ENCODE measurements around the gene PRR30.

The PRR30 gene

DNA sequence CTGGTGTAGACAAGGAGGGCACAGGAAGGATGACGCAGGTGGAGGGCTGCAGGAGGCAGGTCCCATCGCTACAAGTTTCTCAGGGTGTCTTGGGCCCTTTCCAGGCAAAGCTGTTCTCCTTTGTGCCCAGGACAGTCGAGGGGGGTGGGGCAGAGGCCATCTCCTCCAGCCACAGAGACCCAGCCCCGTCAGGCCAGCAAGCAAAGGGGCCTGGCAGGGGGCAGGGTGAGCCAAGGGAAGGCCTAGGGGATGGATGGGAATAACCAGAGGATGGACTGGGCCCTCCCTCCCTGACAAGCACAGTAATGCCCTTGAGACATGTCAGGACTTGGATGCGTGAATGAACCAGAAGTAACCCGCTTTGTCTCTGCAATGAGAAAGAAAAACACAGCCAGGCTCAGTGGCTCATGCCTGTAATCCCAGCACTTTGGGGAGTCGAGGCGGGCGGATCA lies 15.9 kb upstream of the PRR30 start:
- H3K4me3 ChIP-seq (ENCODE audit: low read depth, low read length), result no peak overlapping the region

DNA sequence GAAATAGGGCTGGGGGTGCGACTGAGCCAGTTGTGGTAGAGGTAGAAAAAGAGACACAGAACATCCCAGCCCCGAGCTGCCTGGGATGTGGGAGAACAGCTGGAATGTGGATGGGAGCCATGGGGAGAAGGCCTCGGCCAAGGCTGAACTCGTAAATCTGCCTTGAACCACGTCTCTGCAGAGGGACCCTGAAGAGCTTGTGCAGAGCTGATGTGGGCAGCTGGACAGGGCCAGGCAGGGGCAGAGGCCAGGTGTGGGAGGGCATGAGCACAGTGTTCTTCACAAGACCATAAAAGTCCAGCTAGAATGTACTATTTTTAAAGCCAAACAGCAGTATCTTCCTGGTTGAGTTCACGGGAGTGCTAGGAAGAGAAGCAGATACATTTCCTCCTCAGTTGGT lies 15.3 kb upstream of the PRR30 start:
- H3K4me3 ChIP-seq (ENCODE audit: low read depth, low read length), result no peak overlapping the region

DNA sequence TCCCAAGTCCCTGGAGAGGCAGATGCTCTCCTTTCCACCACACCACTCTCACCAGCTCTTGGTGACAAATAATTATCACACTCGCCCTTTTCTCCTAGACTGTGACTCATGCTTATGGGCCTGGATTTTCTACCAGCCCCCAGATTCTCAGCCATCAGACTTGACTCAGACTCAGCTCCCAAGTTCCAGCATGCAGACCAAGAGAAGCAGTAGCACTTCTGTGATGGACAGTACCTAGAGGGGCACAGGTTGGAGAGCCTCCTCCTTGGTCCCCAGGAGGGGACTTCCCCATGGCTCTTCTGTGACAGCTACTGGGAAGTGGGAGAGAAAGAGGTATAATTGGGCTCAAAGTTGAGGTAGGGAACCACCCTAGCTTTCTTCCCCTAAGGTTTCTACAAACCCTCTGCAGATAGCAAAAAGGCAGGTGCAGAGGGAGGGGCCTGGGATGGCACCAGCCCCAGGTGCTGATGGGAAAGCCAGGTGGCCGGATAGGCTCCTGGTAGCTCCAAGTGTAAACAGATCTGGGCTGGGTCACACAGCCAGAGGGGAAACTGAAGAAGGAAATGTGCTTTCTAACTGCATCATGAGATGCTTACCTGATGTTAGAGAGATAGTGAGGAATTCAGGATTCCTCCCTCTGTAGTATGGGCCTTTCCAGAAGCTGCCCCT lies 13.7 kb upstream of the PRR30 start:
- no peak overlapping the region for H3K4me3 ChIP-seq (ENCODE audit: low read depth, low read length)

DNA sequence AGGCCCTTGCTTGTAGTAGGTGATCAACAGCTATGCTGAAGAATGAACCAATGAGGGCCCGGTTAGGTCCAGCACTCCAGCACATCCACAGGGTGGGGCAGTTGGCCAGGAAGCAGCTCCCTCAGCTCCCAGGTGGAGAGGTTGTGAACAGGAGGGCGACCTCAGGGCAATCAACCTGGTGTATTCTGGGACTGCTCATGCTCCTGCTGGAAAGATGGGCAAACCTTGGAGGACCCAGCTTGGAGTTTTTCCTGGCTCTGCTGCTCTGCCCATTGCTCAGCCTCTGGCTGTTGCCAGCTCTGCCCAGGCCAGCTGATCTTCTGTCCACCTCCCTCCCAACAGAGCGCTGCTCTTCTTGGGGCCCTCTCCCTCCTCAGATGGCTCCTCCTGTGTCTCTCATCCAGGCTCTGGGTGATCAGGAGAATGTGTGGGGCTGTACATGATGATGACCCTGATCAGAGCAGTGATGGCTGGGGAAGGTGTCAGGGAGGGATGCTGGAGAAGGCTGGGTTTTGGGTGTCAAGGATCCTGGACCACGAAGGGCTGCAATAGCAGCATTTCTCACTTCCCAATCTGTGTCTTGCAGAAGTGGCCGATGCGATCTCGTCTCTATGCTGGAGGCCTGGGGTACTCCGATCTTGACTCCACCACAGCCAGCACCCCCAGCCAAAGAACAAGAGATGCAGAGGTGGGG lies 13.0 kb upstream of the PRR30 start:
- H3K4me3 ChIP-seq (ENCODE audit: low read depth, low read length), result no peak overlapping the region

DNA sequence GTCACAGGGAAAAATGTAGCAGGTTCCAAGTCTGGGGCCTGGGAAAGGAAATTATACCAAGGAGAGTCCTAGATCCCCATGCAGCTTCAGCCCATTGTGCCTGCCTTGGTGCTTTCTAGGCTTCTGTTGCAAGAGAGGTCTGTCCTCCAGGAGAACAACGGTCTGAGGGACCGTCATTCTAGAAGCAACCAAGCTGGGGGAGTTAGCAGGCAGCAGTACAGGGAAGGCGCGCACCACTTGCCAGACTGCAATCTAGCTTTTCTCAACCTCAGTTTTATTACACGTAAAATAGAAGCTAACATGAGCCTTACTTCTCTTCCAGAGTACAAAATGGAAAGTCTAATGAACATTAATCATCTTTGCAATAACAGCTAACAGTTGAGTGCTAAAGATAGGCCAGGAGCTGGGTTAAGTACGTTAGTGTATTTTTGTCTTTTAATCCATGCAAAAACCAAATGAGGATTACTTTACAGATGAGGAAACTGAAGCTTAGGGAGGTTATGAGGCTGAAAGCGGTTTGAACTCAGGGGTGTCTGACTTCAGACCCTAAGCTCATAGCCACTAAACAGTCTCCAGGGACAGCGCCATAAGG lies 11.5 kb upstream of the PRR30 start:
- H3K4me3 ChIP-seq (ENCODE audit: low read depth, low read length), result no peak overlapping the region

DNA sequence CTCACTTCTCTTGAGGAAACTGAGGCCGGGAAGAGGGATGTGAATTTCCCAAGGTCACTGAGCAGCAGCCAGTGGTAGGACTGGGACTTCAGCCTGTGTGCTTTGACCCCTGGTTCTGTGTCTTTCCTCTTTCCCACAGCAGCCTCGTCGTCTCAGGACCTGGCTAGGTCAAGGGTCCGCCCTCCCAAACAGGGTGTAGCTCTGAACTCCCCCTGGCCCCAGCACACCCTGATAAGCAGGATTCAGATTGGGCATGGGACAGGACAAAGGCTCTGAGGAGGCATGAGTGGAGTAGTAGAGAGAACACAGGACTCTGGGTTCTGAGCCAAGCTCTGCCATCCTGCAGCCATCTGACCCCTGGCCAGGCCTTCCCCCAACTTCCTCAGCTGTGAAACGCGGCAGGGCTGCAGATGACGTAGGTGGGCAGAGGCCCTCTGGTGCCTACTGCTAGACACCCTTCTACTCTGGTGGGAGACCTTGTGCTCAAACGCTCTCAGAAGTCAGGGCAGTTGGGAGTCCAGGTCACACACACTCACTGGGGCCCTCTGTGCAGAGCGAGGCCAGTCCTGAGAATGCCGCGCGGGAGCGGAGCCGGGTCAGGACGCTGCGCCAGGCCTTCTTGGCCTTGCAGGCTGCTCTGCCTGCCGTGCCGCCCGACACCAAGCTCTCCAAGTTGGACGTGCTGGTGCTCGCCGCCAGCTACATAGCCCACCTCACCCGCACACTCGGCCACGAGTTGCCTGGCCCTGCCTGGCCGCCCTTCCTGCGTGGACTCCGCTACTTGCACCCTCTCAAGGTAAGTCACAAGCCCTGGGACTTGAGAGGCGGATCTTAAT lies 10.6 kb upstream of the PRR30 start:
- no peak overlapping the region for H3K4me3 ChIP-seq (ENCODE audit: low read depth, low read length)

DNA sequence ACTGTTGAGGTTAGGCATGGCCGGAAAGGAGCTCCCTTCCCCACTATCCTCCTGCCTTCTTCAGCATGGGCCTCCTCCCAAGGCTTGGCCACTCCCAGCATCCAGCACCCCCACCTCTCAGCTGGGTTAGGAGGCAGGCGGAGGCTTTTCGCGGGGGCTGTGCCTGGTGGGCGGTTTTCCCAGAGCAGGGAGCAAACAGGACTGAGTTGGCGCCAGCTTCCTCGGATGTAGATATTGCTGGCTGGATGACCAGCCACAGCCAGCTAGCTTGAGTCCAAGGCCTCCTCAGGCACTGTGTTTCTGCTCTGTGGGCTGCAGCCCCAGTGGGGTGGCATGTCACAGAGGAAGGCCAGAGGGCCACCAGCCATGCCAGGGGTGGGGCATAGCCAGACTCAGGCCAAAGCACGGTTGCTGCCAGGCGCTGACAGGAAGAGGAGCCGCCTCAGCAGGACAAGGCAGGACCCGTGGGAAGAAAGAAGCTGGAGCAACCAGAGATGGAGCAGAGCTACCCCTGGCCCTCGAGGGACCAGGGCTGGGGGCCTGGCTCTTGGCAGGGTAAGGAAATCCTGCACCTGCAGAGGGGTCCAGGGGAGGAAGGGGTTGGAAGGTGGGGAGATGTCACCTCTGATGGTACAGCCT lies 9.7 kb upstream of the PRR30 start, which contains the start of gene TCF23:
TCF23 (plus strand) TSS at position 204 of the 639 bp plus-strand sequence; CDS start at position 334, 130 bp downstream.
- no peak within 1 kb of the TSS for H3K4me3 ChIP-seq (ENCODE audit: low read depth, low read length)

DNA sequence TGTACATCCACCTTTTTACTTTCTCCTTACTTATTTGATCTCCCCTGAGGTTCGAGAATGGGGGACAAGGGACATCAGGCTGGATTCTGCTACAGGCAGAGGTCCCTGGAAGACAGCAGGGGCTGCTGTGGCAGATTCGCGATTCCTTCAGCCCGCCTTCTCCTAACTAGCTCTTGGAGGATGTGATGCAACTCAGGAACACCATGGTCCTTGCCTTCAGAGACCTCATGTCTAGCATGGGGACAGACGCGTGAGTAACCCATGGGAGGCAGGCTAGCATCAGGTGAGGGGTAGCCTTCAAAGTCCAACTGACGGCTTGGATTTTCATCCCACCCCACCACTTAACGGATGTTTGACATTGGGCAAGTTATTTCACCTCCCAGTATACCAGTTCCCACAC lies 8.7 kb upstream of the PRR30 start:
- H3K4me3 ChIP-seq (ENCODE audit: low read depth, low read length), result no peak overlapping the region

DNA sequence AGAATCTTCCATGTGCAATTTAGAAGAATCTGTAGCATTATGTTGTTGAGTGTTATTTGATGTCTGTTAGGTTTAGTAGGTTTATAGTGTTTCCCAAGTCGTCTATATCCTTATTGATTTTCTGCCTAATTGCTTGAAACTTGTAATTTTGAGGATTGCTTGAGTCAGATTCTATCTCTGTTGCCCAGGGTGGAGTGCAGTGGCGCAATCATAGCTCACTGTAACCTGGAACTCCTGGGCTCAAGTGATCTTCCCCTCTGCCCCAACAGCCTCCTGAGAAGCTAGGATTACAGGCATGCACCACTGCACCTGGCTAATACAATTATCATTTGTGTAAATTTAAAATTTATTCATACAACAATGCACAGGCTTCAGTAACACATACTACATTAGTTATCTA lies 6.5 kb upstream of the PRR30 start:
- no peak overlapping the region for H3K4me3 ChIP-seq (ENCODE audit: low read depth, low read length)

DNA sequence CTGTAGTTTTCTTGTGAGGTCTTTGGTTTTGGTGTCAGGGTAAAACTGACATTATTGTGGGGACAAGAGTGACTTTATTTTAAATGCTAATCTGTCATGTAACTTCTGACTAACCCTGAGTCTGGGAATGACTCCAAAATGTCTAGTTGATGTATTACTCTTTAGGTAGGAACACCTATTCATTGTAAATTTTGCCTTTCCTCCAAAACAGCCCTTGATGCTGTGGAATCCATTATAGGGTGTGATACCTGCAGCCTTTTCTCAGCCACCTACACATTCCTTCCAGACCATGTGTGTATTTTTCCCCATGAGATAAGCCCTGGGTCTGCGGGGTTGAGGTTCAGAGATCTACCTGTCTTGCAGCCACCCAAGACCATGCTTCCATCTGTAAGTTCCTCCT lies 4.1 kb upstream of the PRR30 start:
- H3K4me3 ChIP-seq (ENCODE audit: low read depth, low read length), result no peak overlapping the region

DNA sequence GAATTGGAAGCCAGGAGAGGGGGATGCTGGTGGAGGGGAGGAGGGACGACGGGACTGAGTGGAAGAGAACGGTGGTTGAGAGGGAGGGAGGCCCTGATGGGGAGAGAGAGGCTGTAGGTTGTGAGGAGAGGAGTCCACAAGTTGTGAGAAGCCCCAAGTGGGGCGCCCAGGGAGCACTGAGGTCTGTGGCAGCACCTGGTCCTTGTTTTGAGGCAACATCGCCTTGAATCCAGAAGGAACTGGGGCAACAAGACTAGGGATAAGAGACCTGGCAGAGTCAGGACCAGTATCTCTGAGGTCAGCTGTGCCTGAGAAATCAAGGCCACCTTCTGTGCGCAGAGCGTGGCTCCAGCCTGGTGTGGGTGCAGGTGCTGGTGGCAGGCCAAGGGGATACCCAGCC lies 1.1 kb downstream of the PRR30 start:
- H3K4me3 ChIP-seq (ENCODE audit: low read depth, low read length), result no peak overlapping the region

DNA sequence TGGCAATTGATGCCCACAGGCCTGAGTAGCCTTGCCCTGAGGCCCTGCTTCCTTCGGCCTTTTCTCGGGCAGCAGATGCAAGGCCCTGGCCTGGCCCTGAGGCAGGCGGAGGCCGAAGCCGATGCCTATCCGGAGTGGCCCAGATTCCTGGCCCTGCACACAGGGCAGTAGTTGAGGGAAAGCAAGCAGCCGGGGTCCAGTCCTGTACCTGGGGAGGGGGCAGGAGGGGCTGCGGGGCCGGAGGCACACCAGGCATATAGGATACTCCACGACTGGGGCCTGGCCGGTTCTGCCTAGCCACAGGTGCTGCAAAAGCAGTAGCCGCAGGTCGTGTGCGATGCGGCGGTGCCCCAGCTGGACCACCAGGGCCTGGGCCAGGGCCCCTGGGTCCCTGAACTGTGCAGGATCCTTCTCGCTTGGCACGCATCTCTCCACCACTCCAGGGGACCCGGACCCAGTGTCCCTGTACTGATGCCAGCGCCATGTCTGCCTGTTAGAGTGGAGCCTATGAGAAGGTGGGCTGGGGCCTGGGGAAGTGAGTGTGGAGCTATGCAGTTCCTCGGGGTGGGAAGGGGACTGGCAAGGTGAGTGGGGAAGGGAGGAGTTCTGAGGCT lies 1.8 kb downstream of the PRR30 start:
- H3K4me3 ChIP-seq (ENCODE audit: low read depth, low read length), result no peak overlapping the region

DNA sequence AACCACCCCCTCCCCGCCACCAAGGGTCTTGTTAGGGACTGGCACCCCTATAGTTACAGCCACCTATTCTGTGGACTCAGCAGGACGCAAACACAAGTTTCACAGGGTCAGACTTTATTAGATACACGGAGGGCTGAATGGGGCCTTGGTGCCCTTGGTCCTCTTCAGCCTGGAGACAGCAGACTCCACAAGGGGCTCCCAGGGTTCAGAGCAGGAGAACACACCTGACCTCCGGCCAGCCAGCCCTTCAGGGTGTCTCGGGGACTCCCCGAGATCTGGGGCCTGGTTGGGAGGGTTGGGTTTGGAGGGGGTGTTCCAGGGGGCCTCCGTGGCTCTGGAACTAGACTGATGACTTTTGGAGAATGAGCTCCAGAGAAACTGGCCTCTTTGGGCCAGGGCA lies 2.5 kb downstream of the PRR30 start:
- H3K4me3 ChIP-seq (ENCODE audit: low read depth, low read length), result no peak overlapping the region

DNA sequence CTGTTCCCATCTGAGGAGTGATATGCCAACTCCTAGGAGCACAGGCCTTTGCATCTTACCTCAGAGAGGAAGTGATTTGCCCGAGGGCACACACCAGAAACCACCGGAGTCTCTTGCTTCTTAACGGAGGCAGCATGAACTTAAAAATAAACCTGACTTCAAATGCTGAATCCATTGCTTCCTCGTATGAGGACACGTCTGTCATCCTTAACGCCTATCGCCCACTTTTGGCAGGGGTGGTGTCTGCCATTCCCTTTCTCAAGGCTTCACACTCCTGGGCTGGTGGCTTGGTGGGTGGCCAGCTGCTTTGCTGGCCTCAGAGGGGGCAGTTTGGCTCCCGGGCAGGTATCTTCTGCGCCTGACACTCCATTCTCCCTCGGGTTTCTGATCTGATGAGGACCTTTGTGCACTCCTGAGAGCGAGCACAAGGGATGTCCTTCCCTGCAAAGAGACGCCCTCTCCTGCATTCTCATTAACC lies 3.7 kb downstream of the PRR30 start:
- H3K4me3 ChIP-seq (ENCODE audit: low read depth, low read length), result no peak overlapping the region

DNA sequence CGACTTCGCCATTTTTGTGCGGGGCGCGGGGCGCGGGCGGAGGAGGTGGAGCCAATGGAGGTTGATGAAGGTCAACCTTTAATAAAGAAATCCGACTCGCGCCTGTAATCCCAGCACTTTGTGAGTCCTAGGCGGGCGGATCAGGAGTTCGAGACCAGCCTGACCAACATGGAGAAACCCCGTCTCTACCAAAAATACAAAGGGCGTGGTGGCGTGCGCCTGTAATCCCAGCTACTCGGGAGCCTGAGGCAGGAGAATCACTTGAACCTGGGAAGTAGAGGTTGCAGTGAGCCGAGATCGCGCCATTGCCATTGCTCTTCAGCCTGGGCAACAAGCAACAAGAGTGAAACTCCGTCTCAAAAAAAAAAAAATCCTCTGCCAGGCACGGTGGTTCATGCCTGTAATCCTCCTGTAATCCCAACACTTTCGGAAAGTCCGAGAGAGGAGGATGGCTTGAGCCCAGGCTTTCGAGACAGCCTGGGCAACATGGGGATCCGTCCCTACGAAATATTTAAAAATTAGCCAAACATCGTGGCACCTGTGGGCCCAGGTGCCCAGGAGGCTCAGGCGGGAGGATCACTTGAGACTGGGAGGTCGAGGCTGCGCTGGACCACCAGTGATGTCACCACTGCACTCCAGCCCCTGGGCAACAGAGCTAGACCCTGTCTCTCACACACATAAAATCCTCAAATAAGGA lies 4.3 kb downstream of the PRR30 start:
- peak overlapping the region; percentile 88 for H3K4me3 ChIP-seq (ENCODE audit: low read depth, low read length)

DNA sequence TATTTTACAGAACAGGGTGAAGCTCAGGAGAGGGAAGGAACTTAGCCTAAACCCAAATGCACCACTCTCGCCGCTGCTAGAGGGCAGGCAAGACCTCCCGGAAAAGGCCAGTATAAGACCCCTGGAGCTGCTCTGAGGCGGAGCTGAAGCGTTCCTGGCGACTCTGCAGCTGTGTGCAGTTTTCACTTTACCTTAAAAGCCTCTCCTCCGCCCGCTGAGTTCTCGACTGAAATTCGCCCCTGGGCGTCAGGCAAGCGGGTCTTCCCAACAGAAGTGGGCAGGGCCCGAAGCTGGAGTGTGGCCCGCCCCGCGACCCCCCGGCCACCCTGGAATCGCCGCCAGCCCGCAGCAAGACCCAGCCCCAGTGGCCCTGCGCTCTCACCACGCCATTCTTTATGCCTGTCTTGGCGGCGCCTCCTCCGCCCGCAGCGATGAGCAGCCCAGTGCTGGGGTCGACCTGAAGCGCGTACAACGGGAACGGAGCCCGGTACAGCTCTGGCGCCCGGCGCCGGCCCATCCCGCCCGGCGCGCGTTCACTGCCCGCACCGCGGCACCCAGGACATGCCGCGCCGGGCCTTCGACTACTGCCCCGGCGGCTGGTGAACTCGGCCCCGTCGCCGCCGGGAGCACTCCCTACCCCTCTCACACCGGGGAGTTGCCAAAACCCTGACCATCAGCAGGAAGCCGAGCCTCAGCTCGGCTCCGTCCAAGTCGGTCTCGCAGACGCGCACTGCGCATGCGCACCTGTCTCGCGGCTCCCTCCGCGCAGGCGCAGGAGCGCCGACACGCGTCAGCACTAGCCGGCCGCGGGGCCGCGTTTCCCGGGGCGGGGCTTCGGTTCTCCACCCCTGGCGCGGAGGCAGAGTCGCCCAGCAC lies 5.1 kb downstream of the PRR30 start, which contains the start of gene PREB:
PREB (minus strand) TSS at position 732 of the 876 bp plus-strand sequence; CDS start at position 517, 215 bp downstream.
- H3K4me3 ChIP-seq (ENCODE audit: low read depth, low read length), result peak within 1 kb of the TSS; percentile 88

DNA sequence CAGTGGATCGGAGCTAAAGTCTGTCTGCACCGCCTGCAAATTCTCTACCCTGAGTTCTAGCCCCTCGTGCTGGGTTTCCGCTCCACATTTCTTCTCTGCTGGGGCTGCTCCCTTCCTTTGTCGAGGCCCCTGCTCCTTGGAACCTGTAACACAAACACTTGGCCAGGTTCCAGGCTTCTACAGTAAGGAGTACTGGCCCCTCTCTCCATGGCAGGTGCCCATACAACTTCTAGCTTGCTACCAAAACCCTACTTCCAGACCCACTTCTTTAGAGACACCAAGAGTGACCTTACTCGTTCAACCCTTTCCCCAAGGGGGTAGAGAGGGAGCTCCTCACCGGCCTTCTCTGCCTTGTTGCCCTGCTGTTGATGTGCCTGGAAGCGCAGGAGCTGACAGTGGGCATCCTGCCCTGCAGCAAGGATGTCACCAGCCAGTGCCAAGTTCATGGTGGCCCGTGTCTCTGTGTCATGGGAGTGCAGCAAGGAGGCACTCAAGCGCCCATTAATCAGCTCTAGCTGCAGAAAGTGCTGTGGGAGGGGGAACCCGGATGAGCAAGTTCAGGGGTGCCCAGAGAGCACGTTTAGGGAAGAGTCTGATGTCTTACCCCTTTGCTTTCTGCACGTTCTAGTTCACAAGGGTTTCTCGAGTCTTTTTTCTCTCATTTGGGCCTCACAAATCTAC lies 5.9 kb downstream of the PRR30 start:
- peak overlapping the region; percentile 88 for H3K4me3 ChIP-seq (ENCODE audit: low read depth, low read length)

DNA sequence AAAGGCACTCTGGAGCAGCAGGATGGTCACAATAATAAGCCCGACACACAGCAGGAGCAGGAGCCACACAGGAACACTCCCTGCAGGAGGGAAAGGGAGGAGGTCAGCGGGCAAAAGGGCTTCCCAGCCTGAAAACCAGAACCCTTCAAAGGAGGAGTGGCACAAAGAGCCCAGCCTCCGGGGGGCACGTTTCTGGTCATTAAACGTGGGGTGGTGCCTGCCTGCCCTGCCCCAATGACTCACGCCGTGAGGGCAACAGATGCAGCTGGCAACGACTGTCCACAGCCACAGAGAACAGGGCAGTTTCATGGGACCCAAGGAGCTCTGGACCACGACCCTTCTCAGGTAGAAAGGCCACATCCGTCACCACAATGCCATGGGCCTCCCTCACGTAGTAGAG lies 7.8 kb downstream of the PRR30 start:
- H3K4me3 ChIP-seq (ENCODE audit: low read depth, low read length), result no peak overlapping the region
